ENCODE results near the gene JPT2.
A peak's percentile ranks its signal among the peaks of the same experiment; 100 is the strongest.

JPT2 gene, protein sequence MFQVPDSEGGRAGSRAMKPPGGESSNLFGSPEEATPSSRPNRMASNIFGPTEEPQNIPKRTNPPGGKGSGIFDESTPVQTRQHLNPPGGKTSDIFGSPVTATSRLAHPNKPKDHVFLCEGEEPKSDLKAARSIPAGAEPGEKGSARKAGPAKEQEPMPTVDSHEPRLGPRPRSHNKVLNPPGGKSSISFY

DNA sequence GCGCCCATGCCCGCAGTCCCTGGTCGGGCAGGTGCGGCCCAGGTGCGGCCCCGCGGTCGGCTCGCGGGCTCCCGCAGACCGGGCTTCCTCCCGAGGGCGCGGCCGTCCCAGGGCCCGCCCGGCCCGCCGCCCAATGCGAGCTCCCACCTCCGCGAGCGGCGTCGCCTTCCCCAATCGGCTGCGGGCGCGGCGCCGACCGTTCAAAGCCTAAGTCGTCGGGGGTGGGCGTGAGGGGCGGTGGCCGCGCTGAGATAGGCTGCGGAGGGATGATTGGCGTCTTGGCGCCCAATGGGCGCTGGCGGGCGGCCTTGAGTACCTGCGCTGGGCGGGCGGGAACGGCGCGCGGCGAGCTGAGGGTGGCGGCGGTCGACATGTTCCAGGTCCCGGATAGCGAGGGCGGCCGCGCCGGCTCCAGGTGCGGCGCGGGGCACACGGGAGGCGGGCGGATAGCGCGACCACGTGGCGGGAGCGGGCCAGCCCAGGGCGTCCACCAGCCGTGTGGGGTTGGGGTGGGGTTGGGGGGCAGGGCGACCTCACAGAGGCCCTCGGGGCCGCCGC, at the start of gene JPT2:
TSS of gene JPT2 (plus strand) at position 338 of the 558 bp plus-strand sequence. CDS start at position 372, 34 bp downstream.
- peak; percentile 94 for DNase-seq (ENCODE audit: low spot score)

DNA sequence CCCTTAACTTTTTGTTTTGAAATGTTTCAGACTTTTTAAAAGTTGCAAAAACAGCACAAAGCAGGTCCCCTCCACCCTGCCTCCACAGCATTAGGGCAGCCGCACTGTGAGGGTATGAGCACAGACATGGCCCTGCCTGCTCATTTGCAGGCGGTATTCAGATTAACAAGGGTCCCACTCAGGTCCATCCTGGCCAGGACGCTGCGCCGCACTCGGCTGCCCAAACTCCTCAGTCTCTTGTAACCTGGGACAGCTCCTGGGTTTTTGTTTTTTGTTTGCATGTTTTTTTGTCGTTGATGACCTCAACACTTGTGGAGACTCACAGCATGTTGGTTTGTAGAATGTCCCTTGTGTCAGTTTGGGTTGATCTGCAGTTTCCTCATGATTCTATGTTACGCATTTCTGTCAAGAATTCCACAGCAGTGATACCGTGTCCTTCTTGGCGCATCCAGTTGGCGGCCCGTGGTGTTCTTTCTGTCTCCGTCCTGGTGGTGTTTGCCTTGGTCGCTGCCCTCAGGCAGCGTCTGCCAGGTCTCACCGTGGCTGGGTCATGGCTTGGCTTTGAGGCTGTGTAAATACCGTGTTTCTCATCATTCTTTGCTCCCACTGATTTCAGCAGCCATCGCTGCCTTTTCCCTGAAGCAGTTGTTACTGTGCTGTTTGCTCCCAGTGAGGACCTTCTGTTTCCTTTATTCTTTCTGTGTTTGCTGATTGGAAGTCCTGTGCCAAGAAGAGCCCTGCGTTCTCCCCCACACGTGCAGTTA, 47.4 kb upstream of the JPT2 start:
- DNase-seq (ENCODE audit: low spot score), result no peak

DNA sequence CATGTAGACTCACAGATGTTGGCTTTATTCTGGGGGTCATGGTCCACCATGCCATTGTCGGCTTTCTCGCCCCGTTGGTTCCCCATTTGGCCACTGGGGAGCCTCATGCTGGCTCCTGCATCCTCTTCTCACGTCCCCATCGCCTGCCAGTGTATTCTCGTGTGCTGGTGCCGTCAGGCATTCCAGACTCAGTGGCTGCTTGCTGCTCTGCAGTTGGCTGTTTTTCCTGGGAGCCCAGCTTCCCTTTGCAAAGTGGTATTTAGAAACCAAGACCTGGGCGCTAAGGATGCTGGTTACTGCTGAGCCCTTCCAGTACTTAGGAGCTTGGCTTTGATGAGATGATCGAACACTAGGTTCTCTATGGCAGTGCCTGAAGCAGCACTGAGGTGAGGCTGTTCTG, 46.8 kb upstream of the JPT2 start:
- DNase-seq (ENCODE audit: low spot score), result no peak

DNA sequence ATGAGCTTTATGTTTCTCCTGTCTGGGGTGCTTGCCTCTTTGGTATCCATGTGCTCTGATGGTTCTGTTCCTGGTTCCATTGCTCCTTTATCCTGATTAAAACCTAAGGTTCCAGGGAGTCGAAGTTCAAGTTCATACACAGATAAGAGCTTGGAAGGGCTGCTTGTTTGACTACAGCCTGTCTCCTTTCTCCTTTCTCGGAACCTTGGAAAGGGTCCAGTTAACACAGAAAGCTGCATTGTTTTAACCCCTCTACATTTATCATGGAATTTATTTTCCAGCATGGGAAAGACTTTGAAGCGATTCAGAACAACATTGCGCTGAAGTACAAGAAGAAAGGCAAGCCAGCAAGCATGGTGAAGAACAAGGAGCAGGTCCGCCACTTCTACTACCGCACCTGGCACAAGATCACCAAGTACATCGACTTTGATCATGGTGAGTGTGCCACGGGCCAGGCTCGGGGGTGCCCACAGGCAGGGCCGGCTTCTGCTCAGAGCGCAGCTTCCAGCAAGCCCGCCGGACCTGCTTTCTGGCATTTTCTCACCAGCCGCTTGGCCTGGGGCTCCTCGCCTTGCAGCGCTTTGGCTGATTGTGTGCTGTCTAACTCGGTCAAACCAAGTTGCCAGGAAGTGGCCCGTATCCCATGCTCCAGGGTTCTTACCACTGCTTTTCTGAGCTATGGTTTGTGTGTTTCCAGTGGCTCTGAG, 46.0 kb upstream of the JPT2 start:
- DNase-seq (ENCODE audit: low spot score), result no peak

DNA sequence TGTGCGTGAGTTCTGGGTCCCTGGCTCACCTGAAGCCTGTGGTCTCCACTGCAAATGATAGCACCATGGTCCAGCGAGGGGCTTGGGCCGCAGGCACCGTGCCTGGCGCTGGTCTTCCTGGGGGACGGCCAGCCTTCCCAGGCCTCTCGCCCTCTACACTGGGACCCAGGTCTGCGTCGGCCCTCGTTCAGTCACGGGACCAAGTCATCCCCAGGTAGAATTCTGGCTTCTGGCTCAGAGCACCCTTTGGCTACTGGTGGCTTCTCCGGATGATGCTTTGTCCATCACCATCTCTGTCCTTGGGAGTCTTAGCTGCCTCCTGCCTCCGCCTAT, 45.5 kb upstream of the JPT2 start:
- no peak for DNase-seq (ENCODE audit: low spot score)

DNA sequence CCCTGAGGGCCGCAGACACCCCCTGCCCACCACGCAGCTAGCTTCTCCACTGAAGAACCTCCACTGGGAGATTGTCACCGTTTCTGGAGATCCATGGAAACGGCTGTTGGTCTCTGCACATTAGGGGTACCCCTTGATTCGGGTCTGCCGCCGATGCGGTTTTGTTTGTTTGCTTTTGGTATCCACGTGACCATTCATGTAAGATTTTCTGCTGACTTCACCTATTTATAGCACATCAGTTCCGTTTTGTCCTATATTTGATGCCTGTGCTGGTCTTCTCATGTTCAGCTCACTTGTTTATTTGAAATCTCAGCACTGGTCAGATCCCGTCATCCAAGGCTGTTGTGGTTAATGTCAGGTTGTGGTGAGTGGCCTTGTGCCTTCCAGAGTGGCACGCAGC, 44.8 kb upstream of the JPT2 start:
- no peak for DNase-seq (ENCODE audit: low spot score)

DNA sequence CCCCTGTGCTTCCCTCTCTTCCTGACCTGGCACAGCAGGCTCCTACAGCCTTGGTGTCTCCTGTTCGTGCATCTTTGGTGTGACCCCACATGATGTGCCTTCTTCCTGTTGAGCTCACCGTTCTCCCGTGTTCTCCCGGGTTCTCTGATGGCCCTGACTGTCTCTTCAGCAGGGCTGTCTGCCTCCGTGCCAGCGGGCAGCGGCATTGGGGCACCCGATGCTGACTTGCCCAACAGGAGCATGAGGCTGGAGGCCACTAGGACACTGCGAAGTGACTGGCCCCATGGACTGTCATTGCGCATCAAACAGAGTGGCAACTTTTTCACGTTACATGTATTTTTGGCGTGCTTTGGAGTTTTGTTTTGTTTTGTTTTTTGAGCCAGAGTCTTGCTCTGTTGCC, 43.5 kb upstream of the JPT2 start:
- DNase-seq (ENCODE audit: low spot score), result no peak

DNA sequence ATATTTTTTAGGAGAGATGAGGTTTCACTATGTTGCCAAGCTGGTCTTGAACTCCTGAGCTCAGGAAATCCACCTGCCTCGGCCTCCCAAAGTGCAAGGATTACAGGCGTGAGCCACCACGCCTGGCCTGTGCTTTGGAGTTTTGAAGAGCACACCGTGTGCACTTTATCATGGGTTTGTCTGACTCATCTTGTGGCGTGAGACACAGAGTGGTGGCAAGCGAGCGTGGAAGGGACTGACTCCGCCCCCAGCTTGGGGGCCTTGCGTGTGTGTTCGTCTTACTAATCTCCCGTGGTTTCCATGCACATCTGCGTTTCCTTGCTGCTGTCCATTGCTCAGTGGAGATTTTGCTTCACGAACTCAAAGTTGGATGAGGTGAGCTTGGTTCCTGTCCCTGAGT, 43.0 kb upstream of the JPT2 start:
- no peak for DNase-seq (ENCODE audit: low spot score)

DNA sequence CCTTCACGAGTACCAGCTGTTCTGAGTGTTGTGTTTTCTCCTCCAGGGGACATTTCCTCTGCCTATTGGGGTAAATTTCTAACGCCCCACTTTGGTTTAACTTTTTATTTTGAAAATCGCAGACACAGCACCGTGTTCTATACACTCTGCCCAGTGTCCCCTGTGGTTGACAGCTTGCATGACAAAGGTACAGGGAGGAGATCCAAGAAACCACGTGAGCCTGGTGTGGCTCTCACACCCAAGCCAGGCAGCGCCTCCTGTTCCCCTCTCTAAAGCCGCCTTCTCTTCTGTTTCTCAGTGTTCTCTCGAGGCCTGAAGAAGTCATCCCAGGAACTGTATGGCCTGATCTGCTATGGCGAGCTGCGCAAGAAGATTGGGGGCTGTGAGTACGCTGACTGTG, 40.6 kb upstream of the JPT2 start:
- DNase-seq (ENCODE audit: low spot score), result no peak

DNA sequence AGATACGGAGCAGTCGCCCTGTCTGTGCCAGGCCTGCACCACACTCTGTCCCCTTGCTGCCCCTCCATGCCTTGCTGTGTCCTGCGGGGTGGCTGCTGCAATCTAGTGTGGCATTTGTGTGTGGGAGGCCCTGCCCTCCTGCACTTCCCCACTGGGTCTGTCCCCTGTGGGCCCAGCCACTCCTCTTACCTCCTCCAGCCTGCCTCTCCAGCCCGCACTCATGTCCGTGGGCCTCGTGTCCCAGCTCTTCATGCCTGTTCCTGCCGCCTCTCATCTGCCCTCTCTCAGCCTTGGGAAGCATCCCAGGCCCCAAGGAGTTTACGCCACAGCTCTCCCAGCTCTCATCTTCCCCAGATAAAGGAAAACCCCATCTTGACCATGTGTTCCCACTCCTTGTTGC, 39.3 kb upstream of the JPT2 start:
- no peak for DNase-seq (ENCODE audit: low spot score)

DNA sequence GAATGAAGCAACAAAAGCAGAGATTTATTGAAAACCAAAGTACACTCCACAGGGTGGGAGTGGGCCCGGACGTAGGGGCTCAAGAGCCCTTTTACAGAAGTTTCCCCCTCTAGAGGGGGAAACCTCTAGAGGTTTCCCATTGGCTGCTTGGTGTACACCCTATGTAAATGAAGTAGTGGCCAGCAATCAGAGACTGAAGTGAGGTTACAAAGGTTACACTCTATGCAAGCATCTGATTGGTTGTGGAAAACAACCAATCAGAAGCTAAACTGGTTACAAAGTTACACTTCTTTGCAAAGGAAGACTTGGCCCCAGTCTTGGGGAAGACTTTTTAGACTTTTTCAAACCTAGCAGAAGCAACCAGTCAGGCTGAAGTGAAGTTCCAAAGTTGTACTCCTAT, 38.8 kb upstream of the JPT2 start:
- no peak for DNase-seq (ENCODE audit: low spot score)

DNA sequence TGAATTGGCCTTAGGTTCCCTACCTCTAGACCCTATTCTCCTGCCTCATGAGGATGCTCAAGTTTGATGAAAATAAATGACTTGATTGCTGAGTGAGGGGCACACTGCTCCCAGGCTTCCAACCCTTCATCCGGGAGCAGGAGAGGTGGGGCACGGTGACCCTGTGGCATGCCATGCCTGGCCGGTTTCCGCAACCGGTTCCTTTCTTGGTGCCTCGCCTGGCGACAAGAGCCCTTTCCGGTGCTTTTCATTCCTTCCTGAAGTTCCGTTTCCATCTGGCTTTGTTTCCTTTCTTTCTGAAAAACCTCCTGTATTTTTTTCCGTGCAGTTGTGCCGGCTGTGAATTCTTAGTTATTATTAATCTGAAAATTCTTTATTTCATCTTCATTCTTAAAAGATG, 38.2 kb upstream of the JPT2 start:
- no peak for DNase-seq (ENCODE audit: low spot score)

DNA sequence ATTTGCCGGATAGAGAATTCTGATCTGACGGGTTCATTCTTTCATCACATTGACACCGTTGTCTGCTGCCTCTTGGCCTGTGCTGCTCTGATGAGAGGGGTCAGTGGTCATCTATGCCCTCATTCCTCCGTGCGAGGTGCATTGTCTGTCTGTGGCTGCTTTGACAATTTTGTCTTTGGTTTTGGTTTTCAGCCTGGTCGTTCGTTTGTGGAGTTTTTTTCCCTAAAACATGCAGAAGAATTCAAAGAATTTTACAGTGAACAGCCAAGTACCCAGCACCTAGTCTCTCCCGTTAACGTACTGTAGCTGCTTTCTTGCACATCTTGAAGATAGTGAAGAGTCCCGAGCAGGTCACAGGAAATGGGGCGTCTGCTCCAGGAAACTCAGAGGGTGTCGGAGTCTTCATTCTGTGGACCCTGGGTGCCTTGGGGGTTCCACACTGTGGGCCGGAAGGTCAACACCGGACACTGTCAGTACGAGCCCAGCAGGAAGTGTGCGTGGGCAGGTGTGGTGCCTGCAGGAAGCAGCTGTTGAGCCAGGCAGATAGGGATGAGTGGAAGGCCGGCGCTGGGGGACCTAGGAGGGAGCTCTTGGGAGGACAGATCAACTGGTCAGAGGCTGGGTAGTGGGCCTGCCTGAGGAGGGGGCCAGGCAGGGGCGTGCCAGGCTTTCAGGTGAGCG, 37.7 kb upstream of the JPT2 start:
- no peak for DNase-seq (ENCODE audit: low spot score)

DNA sequence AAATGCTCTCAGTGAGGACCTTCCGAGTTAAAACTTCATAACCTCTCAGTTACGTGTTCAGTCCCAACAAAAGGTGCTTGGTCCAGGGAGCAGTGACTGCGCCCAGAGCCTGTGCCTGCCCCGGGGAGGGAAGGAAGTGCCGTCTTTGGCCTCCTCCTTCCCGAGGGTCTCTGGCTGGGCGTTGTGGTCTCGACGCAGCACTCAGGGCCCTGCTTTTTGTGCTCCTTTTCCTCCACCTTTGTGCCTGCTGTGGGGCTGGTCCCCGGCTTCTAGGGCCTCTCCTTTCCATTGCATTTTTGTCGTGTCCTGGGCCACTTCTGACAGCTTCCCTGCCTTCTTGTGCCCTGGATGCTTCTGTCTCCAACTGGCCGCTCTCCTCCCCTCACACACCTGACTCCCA, 36.8 kb upstream of the JPT2 start:
- DNase-seq (ENCODE audit: low spot score), result no peak

DNA sequence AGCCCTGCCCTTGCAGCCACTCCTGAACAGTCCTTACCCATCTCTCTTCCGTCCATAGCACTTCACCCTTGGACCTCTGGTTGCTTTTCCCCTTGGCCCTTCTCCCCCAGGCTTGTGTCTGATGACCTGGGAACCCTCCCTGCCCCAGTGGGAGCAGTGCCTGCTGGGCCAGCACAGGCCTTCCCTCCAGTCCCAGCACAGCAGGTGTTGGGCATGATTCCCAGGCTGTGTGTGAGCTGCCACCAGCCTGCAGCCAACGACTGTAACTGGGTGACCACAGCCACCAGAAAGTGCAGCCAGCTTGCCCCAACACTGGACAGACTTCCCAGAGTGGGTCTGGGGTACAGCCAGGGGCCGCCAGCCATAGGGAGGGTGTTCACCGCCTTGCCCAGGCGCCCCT, 35.9 kb upstream of the JPT2 start:
- no peak for DNase-seq (ENCODE audit: low spot score)

DNA sequence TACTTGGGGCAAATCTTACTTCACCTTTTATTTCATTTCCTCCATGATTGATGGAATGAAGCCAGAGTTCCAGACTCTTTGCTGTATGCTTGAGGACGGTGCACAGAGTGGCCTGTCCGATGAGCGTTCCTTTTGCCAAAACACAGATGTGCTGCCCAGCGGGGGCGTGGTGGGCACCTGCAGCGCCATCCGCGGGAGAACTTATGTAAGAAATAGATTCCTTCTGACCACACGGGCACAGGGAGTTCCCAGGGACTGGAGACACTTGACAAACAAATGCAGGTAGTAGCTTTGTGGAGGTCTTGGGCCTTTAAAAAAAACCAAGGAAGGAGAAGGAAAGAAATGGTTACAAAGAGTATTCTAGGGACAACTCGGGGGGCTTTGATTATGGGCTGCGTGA, 35.3 kb upstream of the JPT2 start:
- no peak for DNase-seq (ENCODE audit: low spot score)

DNA sequence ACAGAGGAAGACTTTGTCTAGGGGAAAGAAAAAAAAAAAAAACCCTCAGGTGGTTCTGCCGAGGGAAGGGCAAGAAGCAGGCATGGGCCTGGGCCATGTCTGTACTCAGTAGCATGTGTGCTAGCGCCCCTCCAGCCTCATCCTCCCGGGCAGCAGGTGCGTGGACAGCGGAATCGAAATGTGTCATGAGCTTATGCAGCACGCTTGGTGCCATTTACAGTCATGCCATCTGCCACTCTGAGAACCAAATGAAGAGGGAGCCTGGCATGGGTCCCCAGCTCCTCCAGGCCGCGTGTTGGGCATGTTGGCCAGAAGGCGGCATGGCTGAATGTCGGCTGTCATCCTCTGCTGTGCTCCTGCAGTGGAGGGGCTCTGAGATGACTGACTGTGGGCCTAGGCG, 34.6 kb upstream of the JPT2 start:
- no peak for DNase-seq (ENCODE audit: low spot score)

DNA sequence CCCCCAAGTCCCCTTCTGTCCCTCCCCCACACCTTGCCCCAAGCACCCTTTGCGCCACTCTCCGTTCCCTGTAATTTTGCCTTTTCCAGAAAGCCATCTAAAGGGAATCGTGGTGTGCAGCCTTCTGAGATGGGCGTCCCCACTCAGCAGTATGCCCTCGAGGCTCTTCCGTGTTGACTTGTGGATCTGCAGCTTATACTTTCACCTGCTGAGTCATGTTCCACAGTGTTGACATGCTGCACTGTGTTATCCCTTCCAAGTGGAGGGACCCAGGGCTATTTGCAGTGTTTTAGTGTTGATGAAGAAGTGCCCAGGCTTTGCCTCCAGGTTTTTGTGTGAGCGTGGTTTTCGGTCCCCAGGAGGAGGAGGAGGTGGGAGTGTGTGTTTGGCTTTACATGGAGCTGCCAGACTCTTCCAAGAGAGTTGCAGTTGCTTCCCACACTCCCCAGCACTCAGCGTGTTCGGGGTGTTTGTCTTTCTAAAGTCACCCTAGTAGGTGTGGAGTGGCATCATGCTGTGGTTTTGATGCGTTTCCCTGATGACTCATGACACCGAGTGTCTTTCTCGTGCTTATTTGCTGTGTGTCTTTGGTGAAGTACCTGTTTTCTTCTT, 32.1 kb upstream of the JPT2 start:
- peak; percentile 55 for DNase-seq (ENCODE audit: low spot score)

DNA sequence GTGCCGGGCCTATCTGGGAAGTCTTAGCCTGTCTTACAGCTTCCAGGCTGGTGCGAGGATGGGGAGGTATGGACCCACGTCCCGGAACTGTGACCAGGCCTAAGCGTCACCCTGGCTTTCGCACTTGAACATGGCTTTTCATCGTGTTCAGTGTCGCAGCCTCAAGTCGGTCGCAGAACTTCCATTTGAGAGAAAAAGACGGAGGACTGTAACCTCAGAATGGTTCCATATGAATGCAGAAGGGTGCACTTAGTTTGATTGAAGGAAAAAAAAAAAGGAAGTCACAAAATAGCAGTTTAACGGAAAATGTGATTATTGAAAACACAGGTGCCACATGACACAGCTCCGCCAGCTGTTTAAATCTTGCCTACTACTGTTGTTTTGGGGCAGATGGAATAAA, 30.2 kb upstream of the JPT2 start:
- no peak for DNase-seq (ENCODE audit: low spot score)

DNA sequence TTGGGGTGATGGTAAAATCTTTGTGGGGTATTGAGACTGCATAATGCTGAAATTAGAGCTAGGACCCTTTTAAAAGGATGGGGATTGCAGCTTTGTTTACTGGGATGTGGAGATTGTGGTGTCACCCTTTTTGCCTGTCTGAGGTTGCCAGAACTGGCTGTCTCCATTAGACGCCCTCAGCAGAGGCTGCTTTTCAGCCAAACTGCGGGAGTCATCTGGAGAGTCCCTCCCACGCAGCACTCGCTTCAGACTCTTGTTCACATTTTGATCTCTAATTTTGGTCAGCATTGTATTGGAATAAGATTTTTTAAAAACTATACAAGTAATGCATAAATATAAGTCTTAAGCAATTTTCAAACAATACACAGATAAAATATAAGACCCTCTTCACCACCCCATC, 27.9 kb upstream of the JPT2 start:
- no peak for DNase-seq (ENCODE audit: low spot score)

DNA sequence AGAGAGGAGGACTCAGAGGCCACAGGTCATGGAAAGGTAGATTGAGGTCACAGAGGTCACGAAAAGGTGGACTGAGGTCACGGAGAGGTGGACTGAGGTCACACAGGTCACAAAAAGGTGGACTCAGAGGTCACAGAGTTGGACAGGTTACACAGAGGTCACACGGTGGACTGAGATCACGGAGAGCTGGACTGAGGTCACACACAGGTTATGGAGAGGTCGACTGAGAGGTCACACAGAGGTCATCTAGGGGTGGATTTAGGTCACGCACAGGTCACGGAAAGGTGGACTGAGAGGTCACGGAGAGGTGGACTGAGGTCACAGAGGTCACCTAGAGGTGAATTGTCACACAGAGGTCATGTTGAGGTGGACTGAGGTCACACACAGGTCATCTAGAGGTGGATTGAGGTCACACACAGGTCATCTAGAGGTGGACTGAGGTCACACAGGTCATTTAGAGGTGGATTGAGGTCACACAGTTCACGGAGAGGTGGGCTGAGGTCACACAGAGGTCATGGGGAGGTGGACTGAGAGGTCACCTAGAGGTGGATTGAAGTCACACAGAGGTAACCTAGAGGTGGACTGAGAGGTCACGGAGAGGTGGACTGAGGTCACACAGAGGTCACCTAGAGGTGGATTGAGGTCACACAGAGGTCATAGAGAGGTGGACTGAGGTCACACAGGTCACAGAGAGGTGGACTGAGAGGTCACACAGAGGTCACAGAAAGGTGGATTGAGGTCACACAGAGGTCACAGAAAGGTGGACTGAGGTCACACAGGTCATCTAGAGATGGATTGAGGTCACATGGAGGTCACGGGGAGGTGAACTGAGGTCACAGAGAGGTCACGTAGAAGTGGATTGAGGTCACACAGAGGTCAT, 26.7 kb upstream of the JPT2 start:
- no peak for DNase-seq (ENCODE audit: low spot score)
